Osteocyte (in vitro differentiated cells): Measurements from ENCODE around the gene DNAJB9. TPM values are rescaled to one million over a fixed set of nuclear protein-coding genes. Genes with fewer than 3 reads are reported as not detected.

ENCODE experiments used
- DNase-seq: peaks from one replicate; pipeline ENCODE4 v3.0.0; 2021; ENCODE audit warnings: mixed read lengths; ENCODE audit not compliant: unreplicated experiment; ENCODE audit errors: extremely low spot score
- H3K27ac Mint-ChIP-seq: one replicate; pipeline ENCODE4 v1.8.0; 2021; ENCODE audit warnings: mild to moderate bottlenecking, mixed read lengths; ENCODE audit not compliant: unreplicated experiment
- H3K27me3 Mint-ChIP-seq: one replicate; pipeline ENCODE4 v1.8.0; 2021; ENCODE audit warnings: mixed read lengths; ENCODE audit not compliant: unreplicated experiment
- H3K36me3 Mint-ChIP-seq: one replicate; pipeline ENCODE4 v1.8.0; 2021; ENCODE audit warnings: mixed read lengths; ENCODE audit not compliant: unreplicated experiment
- H3K4me1 Mint-ChIP-seq: one replicate; pipeline ENCODE4 v1.8.0; 2021; ENCODE audit warnings: mixed read lengths; ENCODE audit not compliant: unreplicated experiment
- H3K4me3 Mint-ChIP-seq: one replicate; pipeline ENCODE4 v1.8.0; 2021; ENCODE audit warnings: mild to moderate bottlenecking, moderate library complexity, mixed read lengths; ENCODE audit not compliant: unreplicated experiment
- H3K9me3 Mint-ChIP-seq: one replicate; pipeline ENCODE4 v1.8.0; 2021; ENCODE audit warnings: mixed read lengths; ENCODE audit not compliant: unreplicated experiment
- total RNA-seq: library from RNA; stranded (reverse); gene quantifications from 2 replicates; pipeline ENCODE4 v1.2.1, GENCODE V29; 2021
- TF ChIP-seq, protein P1 (sequence below): fragments of 200-600 bp; sonication (generic); IDR thresholded peaks from 2 replicates; pipeline ENCODE4 v1.5.0; 2021; ENCODE audit warnings: antibody characterized with exemption, mild to moderate bottlenecking, moderate library complexity

DNAJB9 gene
- total RNA-seq, 1 donor from 2014 or later, result 20.5 TPM

- Mint-ChIP-seq H3K27ac (no peak overlapping the region), H3K4me3 (no peak overlapping the region), H3K36me3 (peaks cover 23% of the 10 kb centered on the region), H3K4me1 (peaks cover 19% of the 10 kb centered on the region), H3K27me3 (no peaks in the 10 kb centered on the region), H3K9me3 (peaks cover 3% of the 10 kb centered on the region)
- no peak for DNase-seq
- TF ChIP-seq, protein P1, sequence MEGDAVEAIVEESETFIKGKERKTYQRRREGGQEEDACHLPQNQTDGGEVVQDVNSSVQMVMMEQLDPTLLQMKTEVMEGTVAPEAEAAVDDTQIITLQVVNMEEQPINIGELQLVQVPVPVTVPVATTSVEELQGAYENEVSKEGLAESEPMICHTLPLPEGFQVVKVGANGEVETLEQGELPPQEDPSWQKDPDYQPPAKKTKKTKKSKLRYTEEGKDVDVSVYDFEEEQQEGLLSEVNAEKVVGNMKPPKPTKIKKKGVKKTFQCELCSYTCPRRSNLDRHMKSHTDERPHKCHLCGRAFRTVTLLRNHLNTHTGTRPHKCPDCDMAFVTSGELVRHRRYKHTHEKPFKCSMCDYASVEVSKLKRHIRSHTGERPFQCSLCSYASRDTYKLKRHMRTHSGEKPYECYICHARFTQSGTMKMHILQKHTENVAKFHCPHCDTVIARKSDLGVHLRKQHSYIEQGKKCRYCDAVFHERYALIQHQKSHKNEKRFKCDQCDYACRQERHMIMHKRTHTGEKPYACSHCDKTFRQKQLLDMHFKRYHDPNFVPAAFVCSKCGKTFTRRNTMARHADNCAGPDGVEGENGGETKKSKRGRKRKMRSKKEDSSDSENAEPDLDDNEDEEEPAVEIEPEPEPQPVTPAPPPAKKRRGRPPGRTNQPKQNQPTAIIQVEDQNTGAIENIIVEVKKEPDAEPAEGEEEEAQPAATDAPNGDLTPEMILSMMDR, result no peak
Measured at GRCh38 chr7:108578937-108579336, 9.3 kb downstream of the DNAJB9 start.

DNA sequence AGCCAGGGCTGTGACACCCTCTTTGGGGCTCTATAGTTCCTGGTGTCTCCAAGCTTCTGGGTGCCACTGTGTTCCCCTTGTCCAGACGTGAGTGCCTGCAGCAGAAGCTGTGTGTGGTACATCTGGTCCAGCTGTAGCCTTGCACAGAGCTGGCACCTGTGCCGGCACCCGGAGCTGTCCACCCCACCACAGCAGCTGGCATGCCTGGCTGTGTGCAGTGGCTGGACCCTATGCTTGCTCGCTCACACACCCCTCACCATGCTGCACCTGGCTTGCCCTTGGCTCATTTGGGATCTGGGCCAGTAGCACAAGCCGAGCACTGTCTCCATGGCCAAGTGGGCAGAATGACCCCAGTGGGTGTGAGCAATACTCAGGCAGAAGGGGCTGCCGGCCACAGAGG is 10.6 kb downstream of the DNAJB9 start:
- Mint-ChIP-seq H3K36me3 (peaks cover 14% of the 10 kb centered on the region), H3K9me3 (peaks cover 3% of the 10 kb centered on the region), H3K4me3 (no peak overlapping the region)

GRCh38 chr7:108581655-108582491 is 12.2 kb downstream of the DNAJB9 start:
- peak overlapping the region; percentile 48 for H3K27ac Mint-ChIP-seq
- peaks cover 3% of the 10 kb centered on the region for H3K9me3 Mint-ChIP-seq
- H3K27me3 Mint-ChIP-seq, result peaks cover 13% of the 10 kb centered on the region
- H3K4me3 Mint-ChIP-seq, result peak overlapping the region; percentile 46
- DNase-seq, result no peak
- peaks cover 19% of the 10 kb centered on the region for H3K4me1 Mint-ChIP-seq
- TF ChIP-seq, protein P1, result no peak
- peaks cover 8% of the 10 kb centered on the region for H3K36me3 Mint-ChIP-seq

More for the DNA sequence above, 10.6 kb downstream of the DNAJB9 start:
- TF ChIP-seq, protein P1, result no peak
- no peaks in the 10 kb centered on the region for H3K27me3 Mint-ChIP-seq
- DNase-seq, result no peak
- peaks cover 19% of the 10 kb centered on the region for H3K4me1 Mint-ChIP-seq
- H3K27ac Mint-ChIP-seq, result no peak overlapping the region

- Mint-ChIP-seq H3K4me1 (peaks cover 22% of the 10 kb centered on the region), H3K36me3 (peaks cover 4% of the 10 kb centered on the region), H3K9me3 (peaks cover 3% of the 10 kb centered on the region), H3K27me3 (peaks cover 23% of the 10 kb centered on the region), H3K27ac (no peak overlapping the region), H3K4me3 (no peak overlapping the region)
- DNase-seq, result no peak
- TF ChIP-seq, protein P1, result no peak
Measured at GRCh38 chr7:108584211-108584610, 14.5 kb downstream of the DNAJB9 start.

- DNase-seq, result no peak
- Mint-ChIP-seq H3K4me3 (no peak overlapping the region), H3K9me3 (no peaks in the 10 kb centered on the region), H3K36me3 (no peaks in the 10 kb centered on the region), H3K4me1 (peaks cover 29% of the 10 kb centered on the region), H3K27me3 (peaks cover 27% of the 10 kb centered on the region), H3K27ac (no peak overlapping the region)
- TF ChIP-seq, protein P1, result no peak
Measured at GRCh38 chr7:108585843-108586242, 16.2 kb downstream of the DNAJB9 start.
